ENCODE measurements around the gene LRATD1.

Gene LRATD1

GRCh38 chr2:14633461-14634181 lies 1.1 kb downstream of the LRATD1 start:
- peak; percentile 61 for DNase-seq

- DNase-seq = no peak
Measured at GRCh38 chr2:14634182-14634488, 1.6 kb downstream of the LRATD1 start.

DNA sequence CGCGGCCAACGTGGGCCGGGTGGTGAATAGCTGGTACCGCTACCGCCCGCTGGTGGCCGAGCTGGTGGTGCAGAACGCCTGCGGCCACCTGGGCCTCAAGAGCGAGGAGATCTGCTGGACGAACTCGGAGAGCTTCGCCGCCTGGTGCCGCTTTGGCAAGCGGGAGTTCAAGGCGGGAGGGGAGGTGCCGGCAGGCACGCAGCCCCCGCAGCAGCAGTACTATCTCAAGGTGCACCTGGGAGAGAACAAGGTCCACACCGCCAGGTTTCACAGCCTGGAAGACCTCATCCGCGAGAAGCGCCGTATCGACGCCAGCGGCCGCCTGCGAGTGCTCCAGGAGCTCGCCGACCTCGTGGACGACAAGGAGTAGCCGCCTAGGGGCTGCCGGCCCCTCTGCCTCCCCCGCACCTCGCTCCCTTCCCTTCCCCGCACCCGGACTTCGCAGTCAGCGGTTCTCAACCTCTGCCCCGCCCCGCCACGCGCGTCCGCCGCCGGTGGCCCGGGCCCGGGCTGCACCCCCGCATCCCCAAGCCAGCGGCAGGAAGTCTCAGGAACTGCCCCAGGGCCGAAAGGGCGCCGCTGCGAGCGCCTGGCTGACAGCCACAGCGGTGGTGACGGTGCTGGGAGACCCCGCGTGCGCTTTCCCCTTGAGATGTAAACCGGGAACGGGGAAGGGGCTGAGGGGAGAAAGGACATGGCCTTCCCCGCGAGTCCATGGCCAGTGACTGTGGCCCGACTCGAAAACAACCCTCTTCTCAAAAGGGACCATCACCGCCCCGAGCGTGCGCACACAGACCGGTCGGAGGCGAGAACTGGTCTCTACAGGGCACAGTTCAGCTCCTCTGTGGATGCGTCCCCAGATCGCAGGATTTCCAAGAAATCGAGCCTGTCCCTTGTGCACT lies 2.2 kb downstream of the LRATD1 start:
- peak; percentile 90 for DNase-seq

DNA sequence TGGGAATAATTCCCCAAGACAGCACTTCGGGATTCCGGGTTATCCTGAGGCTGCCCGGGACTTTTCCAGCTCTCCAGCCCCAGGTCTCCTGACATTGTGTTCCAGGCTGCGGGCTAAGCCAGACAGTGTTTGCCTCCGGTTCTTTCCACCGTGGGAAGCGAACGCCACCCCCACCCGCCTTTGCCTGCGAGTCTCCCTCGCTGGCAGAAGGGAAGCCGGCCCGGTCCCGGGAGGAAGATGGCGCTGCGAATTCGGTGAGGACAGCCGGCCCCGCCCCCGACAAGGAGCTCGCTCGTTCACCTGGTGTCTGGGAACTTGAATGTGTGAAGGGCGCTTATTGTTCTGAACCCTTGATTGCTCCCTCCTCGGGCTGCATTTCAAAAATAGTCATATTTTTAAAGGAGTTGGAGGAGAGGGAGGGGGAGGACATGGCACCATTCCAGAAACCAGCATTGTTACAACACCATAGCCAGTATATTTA lies 2.9 kb downstream of the LRATD1 start:
- DNase-seq = peak; percentile 87

- DNase-seq = no peak
Measured at GRCh38 chr2:14638488-14638887, 6.0 kb downstream of the LRATD1 start.

DNA sequence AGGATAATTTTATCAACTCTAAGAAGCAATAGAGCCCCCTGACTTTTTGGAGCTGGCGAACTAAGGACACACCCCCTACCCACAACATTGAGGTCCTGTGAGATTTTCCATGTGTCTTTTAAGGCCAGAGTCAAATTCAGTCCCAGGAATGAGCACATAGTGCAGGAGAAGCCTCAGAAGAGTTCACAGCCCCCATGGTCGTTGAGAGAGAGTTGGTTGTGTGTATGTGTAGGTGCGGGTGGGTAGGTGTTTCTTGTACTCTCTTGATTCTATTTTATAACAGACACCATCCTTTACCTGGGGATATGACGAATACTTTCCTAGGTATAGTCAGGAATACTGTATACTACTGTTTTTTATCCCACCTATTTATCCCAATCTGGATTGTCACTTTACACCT lies 8.6 kb downstream of the LRATD1 start:
- no peak for DNase-seq

DNA sequence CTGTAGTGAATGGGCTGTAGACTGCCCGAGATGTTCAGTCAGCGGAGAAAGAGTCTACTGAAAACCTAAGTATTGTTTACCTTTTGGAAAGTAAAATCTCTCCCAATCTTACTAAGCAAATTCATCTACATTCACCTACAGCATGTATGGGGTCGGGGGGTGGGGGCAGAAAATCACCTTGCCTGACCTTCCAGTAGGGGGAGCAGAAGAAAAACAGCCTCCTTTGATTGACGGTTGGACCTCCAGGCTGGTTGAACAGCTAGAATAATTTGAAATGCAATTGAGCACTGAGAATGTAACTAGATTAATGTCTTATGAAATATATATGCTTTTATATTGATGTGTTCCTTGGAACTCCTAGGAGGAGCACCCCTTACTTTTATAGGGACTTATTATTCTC lies 10.0 kb downstream of the LRATD1 start:
- DNase-seq = no peak

- DNase-seq = no peak
Measured at GRCh38 chr2:14647714-14648113, 15.2 kb downstream of the LRATD1 start.

DNA sequence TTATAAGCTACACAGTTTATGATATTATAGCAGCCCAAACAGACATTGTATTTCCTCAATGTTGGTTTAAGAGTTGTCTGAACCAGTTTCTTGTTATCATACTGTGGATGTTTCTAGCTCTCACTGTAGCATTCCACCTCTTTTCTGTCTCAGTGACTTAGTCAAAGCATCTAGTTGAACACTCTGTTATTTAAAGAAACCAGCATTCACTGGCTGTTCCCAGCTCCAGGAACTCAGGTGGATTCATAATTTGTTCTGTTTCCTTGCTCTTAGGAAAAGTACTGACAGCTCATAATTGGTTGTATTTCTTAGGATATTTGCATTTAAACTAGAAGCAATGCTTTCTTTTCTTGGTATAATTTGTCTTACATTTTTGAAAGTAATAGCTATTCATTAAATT lies 17.5 kb downstream of the LRATD1 start:
- DNase-seq = no peak

- DNase-seq = no peak
Measured at GRCh38 chr2:14654835-14655282, 22.3 kb downstream of the LRATD1 start.

DNA sequence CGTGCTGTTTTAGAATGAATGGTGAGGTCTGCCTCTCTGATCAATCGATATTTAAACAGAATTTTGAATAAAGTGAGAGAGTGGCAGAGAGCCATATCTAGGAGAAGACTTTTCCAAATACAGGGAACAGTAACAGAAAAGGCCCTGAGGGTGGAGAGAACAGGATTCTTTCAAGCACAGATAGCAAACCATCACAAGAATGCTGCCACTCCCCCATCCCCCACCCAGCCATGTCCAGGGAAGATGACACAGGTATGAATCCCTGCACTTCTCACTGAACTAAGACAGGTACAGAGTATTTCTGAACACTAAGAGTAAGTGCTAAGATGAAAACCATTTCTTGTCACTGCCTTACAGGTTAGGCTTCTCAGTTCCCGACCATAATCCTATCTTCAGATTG lies 23.6 kb downstream of the LRATD1 start:
- no peak for DNase-seq

- no peak for DNase-seq
Measured at GRCh38 chr2:14661163-14661562, 28.6 kb downstream of the LRATD1 start.

- DNase-seq = no peak
Measured at GRCh38 chr2:14673351-14673875, 40.9 kb downstream of the LRATD1 start.

GRCh38 chr2:14675489-14675888 lies 43.0 kb downstream of the LRATD1 start:
- no peak for DNase-seq

DNA sequence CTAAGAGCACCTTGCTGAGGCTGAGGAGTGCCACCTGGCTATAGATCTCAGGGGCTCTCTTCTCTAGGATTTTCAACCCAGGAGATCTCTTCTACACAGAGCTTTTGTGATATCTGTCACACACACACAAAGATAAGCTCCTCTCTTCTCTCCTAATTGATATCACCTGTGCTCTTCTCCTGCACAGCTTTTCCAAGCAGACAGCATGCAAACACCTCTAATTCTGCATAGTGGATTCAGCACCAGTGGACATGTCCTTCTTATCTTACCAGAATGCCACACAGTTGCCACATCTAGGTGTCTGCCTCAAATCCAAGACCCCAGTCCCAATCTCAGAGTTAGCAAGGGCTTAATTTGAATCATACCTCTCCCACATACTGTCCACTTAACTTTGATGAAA lies 43.9 kb downstream of the LRATD1 start:
- DNase-seq = no peak

DNA sequence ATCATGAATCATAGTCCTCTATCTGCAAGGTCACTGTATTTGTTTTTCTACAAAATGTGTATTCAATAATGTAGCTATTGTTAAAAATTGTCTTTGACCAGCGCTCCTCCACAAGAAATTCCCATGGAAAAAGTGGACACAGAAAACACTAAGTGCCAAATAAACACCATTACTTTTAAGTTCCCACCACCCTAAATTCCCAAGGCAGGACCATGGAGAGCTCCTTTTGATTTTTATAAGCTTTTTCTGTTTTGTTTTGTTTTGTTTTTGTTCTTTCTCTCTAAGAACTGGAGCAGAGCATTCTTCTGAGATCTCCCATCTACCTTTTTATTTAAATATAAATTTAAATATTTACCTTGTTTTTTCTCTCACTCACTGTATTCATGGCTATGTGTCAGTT lies 44.5 kb downstream of the LRATD1 start:
- no peak for DNase-seq

DNA sequence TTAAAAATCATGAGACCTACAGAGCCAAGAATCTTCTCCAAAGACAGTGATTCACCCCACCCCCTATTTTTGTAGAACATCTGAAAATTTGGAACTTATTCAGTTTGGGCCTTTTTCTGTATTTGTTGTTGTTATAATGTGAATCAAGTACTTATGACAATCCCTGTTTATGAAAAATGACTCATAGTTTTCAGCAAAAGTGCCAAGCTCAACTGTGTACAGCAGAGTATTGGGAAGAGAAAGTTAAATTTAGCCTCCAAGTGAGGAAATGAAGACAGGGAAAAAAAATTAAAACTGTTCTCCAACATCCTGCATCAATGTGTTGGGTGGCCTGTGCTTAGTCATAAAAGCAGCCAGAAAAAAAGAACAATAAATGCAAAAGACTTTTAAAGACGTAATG lies 46.2 kb downstream of the LRATD1 start:
- no peak for DNase-seq

GRCh38 chr2:14681608-14682007 lies 49.1 kb downstream of the LRATD1 start:
- DNase-seq = no peak

Measured in NCI-H146 (cell line).